SH-SY5Y (cell line): ENCODE data around the gene ZBTB16.

Source experiments
- GATA2 ChIP-seq: IDR thresholded peaks from 2 replicates; pipeline ENCODE4 v1.6.1; 2011; ENCODE audit warnings: mild to moderate bottlenecking, low read depth, low read length
- GATA3 ChIP-seq: IDR thresholded peaks from 2 replicates; pipeline ENCODE4 v1.6.1; 2011; ENCODE audit warnings: low read depth, mild to moderate bottlenecking, low read length, moderate library complexity

- TF ChIP-seq GATA3 (no peak), GATA2 (no peak)
These were observed 33.4 kb downstream of the ZBTB16 start for GRCh38 chr11:114092953-114093352.
